Bronchial epithelial cell (primary cell): ENCODE measurements around the gene HES5. TPM values are rescaled to one million over a fixed set of nuclear protein-coding genes. Genes with fewer than 3 reads are reported as not detected.

Experiments used
- DNase-seq: peaks from one replicate; pipeline ENCODE4 v3.0.0-alpha.2; 2010; ENCODE audit warnings: low read depth
- FAIRE-seq: peaks from 2 replicates; lab custom pipeline; 2011; peaks lifted over from hg19 to GRCh38; lab: Jason Lieb, UNC
- H3K27me3 ChIP-seq: 2 replicates; pipeline ENCODE4 v1.5.1; 2011; ENCODE audit warnings: low read length; ENCODE audit not compliant: control insufficient read depth, insufficient read depth
- H3K36me3 ChIP-seq: 2 replicates; pipeline ENCODE4 v1.5.1; 2011; ENCODE audit warnings: low read length; ENCODE audit not compliant: control insufficient read depth, insufficient read depth
- H3K4me3 ChIP-seq: 2 replicates; pipeline ENCODE4 v1.5.1; 2011; ENCODE audit warnings: mild to moderate bottlenecking, low read depth, low read length, control low read depth
- CTCF ChIP-seq: IDR thresholded peaks from 2 replicates; pipeline ENCODE4 v1.5.1; 2011; ENCODE audit warnings: mild to moderate bottlenecking, moderate library complexity, low read length, control low read depth, inconsistent platforms; ENCODE audit not compliant: insufficient read depth, severe bottlenecking
- total RNA-seq: library from RNA; depleted of rRNA; stranded (reverse); fragments of >200 nt; gene quantifications from 2 replicates; pipeline ENCODE4 v1.2.1, GENCODE V29; 2014

The HES5 gene
- total RNA-seq, 1 donor from 2014 or later: 2.9 TPM

GRCh38 chr1:2544093-2544874, 14.2 kb upstream of the HES5 start:
- Histone ChIP-seq H3K4me3 (no peak overlapping the region), H3K27me3 (no peaks in the 10 kb centered on the region), H3K36me3 (no peaks in the 10 kb centered on the region)
- FAIRE-seq: no peak
- no peak for DNase-seq
- TF ChIP-seq CTCF: no peak

DNA sequence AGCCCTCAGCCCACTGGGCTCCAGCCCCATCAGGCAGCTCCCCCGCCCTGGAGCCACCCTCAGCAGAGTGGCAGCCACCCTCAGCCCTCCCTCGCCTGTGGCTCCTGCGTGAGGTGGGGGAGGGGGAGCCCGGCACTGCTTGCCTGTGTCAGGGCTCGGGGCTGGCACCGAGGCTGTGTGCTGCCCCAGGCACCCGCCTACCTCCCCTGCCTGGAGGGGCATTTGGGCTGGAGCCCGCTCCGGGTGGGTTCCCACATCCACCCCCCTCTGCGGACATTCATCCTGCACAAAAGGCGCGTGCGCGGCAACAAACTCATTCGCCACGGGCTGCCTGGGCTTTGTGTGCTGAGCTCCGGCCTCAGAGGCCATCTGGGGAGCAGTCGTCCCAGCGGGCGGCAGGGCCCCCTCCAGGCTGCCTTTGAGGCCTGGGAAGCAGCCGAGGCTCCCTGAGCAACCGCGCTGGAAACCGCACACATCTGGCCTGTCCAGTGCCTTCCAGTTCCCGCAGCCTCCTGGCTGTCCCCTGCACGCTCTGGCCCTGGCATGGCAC, 13.6 kb upstream of the HES5 start:
- TF ChIP-seq CTCF: no peak
- DNase-seq (no peak), FAIRE-seq (no peak)
- Histone ChIP-seq H3K36me3 (no peaks in the 10 kb centered on the region), H3K4me3 (no peak overlapping the region), H3K27me3 (no peaks in the 10 kb centered on the region)

DNA sequence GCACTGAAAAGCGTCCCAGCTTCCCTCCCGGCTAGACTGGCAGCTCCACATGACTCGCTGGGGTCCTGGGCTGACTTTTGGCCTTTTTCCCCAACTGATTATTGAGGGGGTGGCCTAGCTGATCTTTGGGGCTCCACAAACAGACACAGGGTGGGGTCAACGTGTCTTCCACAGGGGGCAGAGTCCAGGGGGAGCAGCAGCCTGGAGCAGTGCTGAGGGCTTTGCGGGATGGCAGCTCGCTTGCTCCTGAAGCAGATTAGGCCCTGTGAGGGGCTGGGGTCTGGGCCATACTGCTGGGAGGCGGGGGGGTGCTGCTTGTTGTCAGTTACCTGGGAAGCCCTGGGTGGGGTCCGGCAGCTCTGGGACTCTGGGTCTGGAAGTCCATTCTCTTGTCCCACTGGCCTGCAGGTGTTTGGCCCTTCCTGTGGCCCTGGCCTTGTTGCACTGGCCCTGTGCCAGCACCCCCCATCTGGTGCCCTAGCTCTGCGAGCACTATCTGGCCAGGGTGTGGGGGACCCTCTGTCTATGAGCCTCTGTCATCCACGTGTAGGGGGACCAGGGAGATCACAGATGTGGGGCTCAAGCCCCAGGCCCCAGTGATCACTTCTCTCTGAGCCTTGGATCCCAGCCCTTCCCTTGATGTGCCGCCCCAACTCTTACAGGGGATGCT, 12.3 kb upstream of the HES5 start:
- no peak for TF ChIP-seq CTCF
- Histone ChIP-seq H3K36me3 (no peaks in the 10 kb centered on the region), H3K4me3 (no peak overlapping the region), H3K27me3 (no peaks in the 10 kb centered on the region)
- FAIRE-seq (no peak), DNase-seq (no peak)

GRCh38 chr1:2541619-2542245, 11.7 kb upstream of the HES5 start:
- Histone ChIP-seq H3K4me3 (no peak overlapping the region), H3K27me3 (no peaks in the 10 kb centered on the region), H3K36me3 (no peaks in the 10 kb centered on the region)
- no peak for DNase-seq
- no peak for FAIRE-seq
- no peak for TF ChIP-seq CTCF

DNA sequence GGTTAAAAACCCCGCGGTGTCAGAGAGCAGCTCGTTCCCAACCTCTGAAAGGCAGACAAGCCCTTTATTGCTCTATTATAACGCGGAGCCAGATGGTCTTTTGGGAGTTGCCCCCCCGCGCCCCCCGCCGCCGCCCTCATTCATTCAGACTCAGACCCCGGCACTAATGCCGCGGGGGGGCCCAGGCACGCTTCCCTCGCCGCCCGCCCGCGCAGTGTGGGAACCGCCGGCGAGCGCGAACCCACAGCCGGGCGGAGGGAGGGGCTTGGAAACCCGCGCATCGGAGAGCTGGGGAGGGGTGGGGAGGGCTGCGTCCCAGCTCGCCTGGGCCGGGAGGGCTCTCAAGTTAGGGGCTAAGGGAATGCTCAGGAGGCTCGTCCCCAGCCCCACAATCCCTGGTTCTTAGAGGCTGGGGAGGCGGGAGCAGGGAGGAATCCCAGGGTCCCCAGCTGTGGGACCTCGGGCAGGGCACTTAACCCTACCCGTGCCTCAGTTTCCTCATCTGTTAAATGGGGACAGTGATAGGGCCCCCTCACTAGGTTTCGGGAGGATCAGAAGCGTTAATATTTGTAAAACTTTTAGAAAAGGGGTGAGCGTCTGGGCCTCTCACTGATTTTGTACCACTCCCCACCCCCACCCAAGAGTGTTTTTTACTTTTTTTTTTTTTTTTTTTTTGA, 10.9 kb upstream of the HES5 start:
- FAIRE-seq (no peak), DNase-seq (no peak)
- no peak for TF ChIP-seq CTCF
- no peak overlapping the region for H3K4me3 ChIP-seq
- no peaks in the 10 kb centered on the region for H3K36me3 ChIP-seq
- H3K27me3 ChIP-seq: no peaks in the 10 kb centered on the region
